HG03442 (cell line): Measurements from ENCODE around the gene PARP1.
"Not testable (repeated sequence)": the region's sequence is repeated elsewhere in the genome, so short reads cannot be mapped to it uniquely, and the experiment has no call there.

ENCODE experiments used
- ATAC-seq: cut with Tn5 transposase; IDR thresholded peaks from one replicate; pipeline ENCODE4 v1.9.1; 2021; ENCODE audit warnings: mild to moderate bottlenecking, moderate library complexity; ENCODE audit not compliant: unreplicated experiment

Gene PARP1

GRCh38 chr1:226429858-226430715, 22.2 kb upstream of the PARP1 start:
- ATAC-seq = no peak

DNA sequence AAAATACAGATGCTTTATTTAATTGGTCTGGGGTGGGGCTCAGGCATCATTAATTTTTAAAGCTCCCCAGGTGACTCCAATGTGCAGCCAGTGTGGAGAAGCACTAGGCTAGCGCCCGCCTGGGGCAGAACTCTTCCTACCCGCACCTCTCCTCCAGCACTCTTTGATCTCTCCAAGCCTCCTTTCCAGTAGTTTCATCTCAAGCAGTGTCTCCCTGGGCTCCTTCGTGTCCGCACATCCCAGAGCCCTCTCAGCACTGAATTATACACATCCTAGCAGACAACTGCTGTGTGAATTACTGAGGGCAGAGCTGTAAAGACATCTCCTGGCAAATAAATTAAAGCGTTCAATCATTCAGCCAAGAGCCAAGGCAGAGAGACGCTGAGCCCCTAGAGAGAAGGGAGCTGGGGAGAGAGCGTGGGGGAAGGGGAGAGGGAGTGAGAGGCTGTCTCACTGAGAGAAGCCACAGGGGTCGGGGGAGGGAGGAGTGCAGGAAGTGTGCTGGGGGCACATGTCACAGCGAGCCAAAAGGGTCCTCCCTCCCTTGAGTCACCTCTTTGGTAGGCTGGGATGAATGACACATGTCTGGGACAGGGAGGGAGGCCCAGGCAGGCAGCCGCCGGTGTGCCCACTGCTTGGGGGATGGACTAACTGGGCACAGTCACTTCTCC, 21.0 kb upstream of the PARP1 start:
- ATAC-seq = no peak

GRCh38 chr1:226428348-226428747, 20.5 kb upstream of the PARP1 start:
- ATAC-seq = no peak

GRCh38 chr1:226427131-226427530, 19.2 kb upstream of the PARP1 start:
- no peak for ATAC-seq

- not testable (repeated sequence) for ATAC-seq
These were observed 18.5 kb upstream of the PARP1 start for GRCh38 chr1:226426395-226426794.

- no peak for ATAC-seq
These were observed 17.6 kb upstream of the PARP1 start for GRCh38 chr1:226425431-226426031.

DNA sequence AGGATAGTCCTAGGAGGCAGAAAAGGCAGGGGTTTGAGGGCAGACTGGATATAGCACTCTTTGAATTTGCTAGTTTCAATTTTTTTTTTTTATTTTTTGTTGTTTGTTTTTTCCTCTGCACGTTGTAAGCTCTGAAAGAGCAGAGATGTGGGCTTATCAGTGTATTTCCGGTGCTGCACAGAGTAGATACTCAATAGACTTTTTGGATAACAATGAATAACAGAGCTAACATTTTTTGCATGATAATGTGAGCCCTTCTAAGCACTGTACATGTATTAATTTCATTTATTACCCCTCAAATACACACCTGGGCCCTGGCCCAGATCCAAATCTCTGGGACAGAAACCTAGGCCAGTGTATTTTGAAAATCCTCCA, 17.1 kb upstream of the PARP1 start:
- ATAC-seq = no peak

- ATAC-seq = no peak
These were observed 16.5 kb upstream of the PARP1 start for GRCh38 chr1:226424221-226425003.

GRCh38 chr1:226422478-226422877, 14.6 kb upstream of the PARP1 start:
- ATAC-seq = no peak

DNA sequence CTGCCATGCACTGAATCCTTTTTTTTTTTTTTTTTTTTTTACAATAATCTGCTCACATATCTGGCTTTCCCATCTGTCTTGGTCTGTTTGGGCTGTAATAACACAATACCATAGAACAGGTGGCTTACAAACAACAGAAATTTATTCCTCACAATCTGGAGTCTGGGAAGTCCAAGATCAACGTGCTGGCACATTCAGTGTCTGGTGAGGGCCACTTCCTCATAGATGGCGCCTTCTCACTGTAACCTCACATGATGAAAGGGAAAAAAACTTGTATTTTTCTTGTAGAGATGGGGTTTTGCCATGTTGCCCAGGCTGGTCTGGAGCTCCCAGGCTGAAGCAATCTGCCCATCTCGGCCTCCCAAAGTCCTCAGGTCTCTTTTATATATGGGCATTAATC, 13.0 kb upstream of the PARP1 start:
- ATAC-seq = no peak

- ATAC-seq = no peak
These were observed 12.4 kb upstream of the PARP1 start for GRCh38 chr1:226420328-226420727.

DNA sequence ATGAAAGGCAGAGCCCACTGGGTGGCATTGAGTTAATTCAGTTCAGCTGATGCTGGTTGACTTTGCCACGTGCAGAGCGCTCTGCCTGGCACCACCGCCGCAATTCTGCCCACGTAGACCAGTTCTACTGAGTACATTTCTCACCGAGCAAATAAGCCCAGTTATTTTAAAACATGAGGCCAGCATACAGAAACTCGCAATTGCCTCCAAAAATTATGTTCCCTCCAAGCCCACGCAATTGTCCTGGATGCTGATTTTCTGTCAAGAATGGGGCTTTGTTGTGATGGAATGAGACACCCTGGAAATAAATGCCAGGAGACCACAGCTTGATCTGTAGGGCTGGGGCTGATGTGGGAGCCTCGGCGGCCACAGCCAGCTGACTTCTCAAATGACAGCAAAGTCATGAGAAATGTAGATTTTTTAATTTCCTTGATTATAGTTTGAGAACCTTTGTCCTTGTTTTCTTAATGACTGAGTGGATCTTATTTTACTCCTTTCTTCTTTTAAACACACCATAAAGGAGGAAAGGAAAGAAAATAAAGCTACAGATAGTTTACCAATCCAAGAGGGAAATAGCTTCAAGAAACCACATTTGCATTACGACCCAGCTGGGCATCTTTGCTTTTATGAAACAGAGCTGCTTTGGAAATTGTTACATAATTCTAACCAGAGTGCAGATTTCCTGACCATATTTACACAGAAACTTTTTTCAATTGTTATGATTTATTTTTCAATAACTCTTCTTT, 11.6 kb upstream of the PARP1 start:
- no peak for ATAC-seq

DNA sequence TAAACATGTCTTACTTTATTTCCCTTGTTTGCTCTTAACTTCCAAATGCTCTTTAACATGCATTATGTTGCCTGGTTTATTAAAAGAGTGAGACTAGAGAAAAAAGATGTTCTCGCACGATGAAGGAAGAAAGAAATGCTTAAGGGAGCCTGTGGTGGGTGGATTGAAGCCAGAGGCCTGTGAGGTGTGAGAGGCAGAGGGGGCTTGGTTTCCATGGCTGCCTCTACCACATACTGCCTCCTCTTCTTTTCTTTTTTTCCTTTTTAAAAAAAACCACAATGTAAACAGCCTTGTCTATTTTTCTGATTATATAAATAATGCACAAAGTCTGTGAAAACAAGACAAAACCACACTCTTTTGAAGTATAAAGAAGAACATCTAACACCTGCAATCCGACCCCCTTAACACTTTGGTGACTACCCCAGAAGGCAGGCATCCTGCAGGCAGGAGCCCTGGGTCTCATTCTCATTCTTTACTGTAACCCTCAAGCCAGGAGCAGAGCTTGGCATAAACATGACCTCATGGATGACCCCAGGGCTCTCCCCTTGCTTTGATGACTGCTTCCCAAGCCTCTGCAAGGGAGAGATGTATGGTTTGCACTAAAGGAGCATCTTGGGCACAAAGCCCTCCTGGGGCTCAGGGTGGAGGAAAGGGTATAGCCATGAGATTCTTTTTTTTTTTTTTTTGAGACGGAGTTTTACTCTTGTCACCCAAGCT, 10.1 kb upstream of the PARP1 start:
- no peak for ATAC-seq

DNA sequence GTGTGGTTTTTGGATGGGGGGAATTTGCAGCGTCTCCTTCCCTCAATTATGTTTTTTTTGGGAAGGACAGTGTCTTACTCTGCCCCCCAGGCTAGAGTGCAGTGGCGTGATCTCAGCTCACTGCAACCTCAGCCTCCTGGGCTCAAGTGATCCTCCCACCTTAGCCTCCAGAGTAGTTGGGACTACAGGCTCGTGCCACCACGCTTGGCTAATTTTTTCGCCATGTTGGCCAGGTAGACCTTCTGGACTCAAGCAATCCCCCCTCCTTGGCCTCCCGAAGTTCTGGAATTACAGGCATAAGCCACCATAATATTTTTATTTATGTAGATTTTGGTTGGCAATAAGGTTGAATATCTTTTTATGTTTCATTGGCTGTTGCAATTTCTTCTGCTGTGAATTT, 9.5 kb upstream of the PARP1 start:
- no peak for ATAC-seq

DNA sequence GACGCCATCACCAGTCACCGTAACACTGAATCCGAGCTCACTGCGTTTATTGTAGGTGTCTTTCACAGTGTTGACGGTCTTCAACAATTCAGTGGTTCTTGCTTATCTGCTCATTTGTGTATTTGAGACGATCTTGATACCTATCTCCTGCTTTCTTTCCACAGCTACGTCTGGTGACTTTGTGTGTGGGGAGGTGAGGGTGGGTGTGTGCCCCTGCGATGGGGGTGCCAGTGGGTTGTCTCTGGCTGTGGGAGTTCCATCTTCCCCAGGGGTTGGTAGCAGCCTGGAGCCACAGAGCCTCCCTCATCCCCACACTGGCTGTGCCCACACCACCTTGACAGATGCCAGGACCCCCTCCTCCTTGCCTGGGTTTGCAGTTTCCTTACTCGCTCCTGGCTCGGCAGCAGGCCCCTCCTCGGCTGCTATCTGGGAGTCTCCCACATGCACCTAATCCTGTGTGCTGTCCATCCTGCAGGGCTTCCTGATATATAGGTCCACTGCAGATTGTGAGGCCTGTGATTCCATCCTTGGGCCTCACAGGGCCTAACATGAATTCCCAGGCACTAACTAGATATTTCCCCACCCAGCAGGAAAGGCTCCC, 6.3 kb upstream of the PARP1 start:
- ATAC-seq = no peak

- ATAC-seq = no peak
These were observed 3.7 kb upstream of the PARP1 start for GRCh38 chr1:226411619-226412018.

DNA sequence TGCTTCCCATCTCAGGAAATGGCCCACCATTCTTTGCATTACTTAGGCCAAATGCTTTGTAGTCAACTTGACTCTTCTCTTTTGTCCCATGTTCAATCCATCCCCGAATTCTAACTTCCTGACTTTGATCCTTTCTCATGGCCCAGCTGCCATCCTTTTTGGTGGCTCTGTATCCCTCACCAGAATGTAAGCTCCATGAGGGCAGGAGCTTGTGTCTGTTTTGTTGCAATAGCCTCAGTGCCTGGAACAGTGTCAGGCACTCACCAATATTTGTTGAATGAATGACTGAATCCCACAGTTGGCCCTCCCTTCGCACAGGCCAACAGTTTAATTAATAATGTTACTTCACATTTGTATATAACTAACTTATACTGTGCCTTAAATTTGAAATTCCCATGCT, 3.1 kb upstream of the PARP1 start:
- ATAC-seq = no peak

DNA sequence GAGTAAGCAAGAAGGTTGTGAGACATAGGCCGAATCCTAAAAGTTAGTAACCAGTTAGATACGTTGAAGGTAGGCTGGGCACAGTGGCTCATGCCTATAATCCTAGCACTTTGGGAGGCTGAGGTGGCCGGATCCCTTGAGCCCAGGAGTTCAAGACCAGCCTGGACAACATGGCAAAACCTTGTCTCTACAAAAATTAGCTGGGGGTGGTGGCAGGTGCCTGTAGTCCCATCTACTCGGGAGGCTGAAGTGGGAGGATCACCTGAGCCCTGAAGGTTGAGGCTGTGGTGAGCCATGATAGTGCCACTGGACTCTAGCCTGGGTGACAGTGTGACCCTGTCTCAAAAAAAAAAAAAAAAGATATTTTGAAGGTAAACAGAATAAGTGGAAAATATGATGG, 1.5 kb upstream of the PARP1 start:
- no peak for ATAC-seq
